ENCODE measurements around the gene B3GNT8. TPM values are rescaled to one million over a fixed set of nuclear protein-coding genes. Genes with fewer than 3 reads are reported as not detected.

B3GNT8 gene
- total RNA-seq, 1 experiment from 2014 or later: 0.96 TPM

GRCh38 chr19:41398050-41398418 is 29.1 kb downstream of the B3GNT8 start:
- Histone ChIP-seq H3K27me3 (ENCODE audit: insufficient read depth, low read length) (no peaks in the 10 kb centered on the region), H2BK20ac (ENCODE audit: low read depth, low read length, poor library complexity, severe bottlenecking) (no peak overlapping the region), H3K23ac (ENCODE audit: insufficient read length, low read depth, low read length) (no peak overlapping the region), H3K23me2 (ENCODE audit: insufficient read length, low read depth, low read length, poor library complexity, severe bottlenecking) (peaks cover 9% of the 10 kb centered on the region), H3K9ac (ENCODE audit: extremely low read depth, insufficient read length, low read length) (peak overlapping the region; percentile 97), H3K4me2 (ENCODE audit: insufficient read depth, insufficient read length, low read length) (peak overlapping the region; percentile 83), H4K5ac (ENCODE audit: insufficient read length, low read depth, low read length) (no peak overlapping the region), H4K8ac (replicated peaks; ENCODE audit: insufficient read length, low read depth, low read length) (no peak overlapping the region), H2BK5ac (ENCODE audit: insufficient read length, low read length) (no peak overlapping the region), H4K91ac (ENCODE audit: insufficient read length, low read depth, low read length) (no peak overlapping the region), H3K14ac (ENCODE audit: insufficient read depth, low read length) (no peak overlapping the region), H3K27ac (ENCODE audit: insufficient read length, low read depth, low read length) (no peak overlapping the region), H2BK12ac (ENCODE audit: insufficient read length, low read depth, low read length) (no peak overlapping the region), H3K79me1 (ENCODE audit: insufficient read depth, low read depth, low read length, poor library complexity, severe bottlenecking) (peaks cover 6% of the 10 kb centered on the region), H3K18ac (ENCODE audit: insufficient read length, low read depth, low read length) (no peak overlapping the region), H2BK120ac (ENCODE audit: low read depth, low read length, poor library complexity, severe bottlenecking) (no peak overlapping the region), H2BK15ac (ENCODE audit: low read depth, low read length) (no peak overlapping the region), H2AK5ac (ENCODE audit: insufficient read length, low read length) (no peak overlapping the region), H2AFZ (ENCODE audit: low read length) (peak overlapping the region; percentile 26), H3K9me3 (ENCODE audit: control insufficient read depth, low read depth, low read length) (no peaks in the 10 kb centered on the region), H3K79me2 (ENCODE audit: insufficient read depth, low read length) (no peaks in the 10 kb centered on the region), H3K56ac (ENCODE audit: insufficient read length, low read depth, low read length) (no peak overlapping the region), H4K20me1 (ENCODE audit: control insufficient read depth, insufficient read depth, insufficient read length) (no peaks in the 10 kb centered on the region), H3K4me1 (ENCODE audit: insufficient read depth, low read length) (no peaks in the 10 kb centered on the region), H3T11ph (ENCODE audit: low read length) (no peak overlapping the region), H3K4ac (ENCODE audit: low read depth, low read length) (no peak overlapping the region)
- H3K27me3 Mint-ChIP-seq (ENCODE audit: low read depth): no peaks in the 10 kb centered on the region; the same call in 1 of the 2 replicates
- peaks cover 0 to 12% (median 0%) of the 10 kb centered on the region in 3 experiments; a peak in 4 of 7 replicates for H3K36me3 Mint-ChIP-seq (ENCODE audit: insufficient read depth in 1 of 3, low read depth in 3 of 3)
- peak overlapping the region; percentile 98 to 99 for H3K4me3 Mint-ChIP-seq
- H3K4me1 Mint-ChIP-seq: peaks cover 21 to 24% of the 10 kb centered on the region in 2 experiments
- H3K9me3 Mint-ChIP-seq: no peaks in the 10 kb centered on the region; a peak in 1 of 5 replicates
- TF ChIP-seq, protein P1, sequence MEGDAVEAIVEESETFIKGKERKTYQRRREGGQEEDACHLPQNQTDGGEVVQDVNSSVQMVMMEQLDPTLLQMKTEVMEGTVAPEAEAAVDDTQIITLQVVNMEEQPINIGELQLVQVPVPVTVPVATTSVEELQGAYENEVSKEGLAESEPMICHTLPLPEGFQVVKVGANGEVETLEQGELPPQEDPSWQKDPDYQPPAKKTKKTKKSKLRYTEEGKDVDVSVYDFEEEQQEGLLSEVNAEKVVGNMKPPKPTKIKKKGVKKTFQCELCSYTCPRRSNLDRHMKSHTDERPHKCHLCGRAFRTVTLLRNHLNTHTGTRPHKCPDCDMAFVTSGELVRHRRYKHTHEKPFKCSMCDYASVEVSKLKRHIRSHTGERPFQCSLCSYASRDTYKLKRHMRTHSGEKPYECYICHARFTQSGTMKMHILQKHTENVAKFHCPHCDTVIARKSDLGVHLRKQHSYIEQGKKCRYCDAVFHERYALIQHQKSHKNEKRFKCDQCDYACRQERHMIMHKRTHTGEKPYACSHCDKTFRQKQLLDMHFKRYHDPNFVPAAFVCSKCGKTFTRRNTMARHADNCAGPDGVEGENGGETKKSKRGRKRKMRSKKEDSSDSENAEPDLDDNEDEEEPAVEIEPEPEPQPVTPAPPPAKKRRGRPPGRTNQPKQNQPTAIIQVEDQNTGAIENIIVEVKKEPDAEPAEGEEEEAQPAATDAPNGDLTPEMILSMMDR (conservative IDR thresholded peaks at IDR 0.05): no peak
- DNase-seq: no peak
- peak overlapping the region; percentile 100 for H3K27ac Mint-ChIP-seq
- no CpG with 5 or more reads among the region's 5 CpGs for WGBS (ENCODE audit: extremely low coverage, insufficient read length, low lambda C conversion rate)
